Right ventricle myocardium superior (tissue), 1 donor: ENCODE results near the gene ABCC3. TPM values are rescaled to one million over a fixed set of nuclear protein-coding genes. Genes with fewer than 3 reads are reported as not detected.

Source experiments
- ATAC-seq: fragments of 200-7000 bp; cut with Tn5 transposase; one replicate; pipeline ENCODE4 v1.9.1; 2020; ENCODE audit warnings: mild to moderate bottlenecking; ENCODE audit not compliant: poor library complexity
- DNase-seq: peaks from one replicate; pipeline ENCODE4 v3.0.0-alpha.2; 2020
- intact Hi-C: fragments of 100-400 bp; cut with DNase I; formaldehyde crosslinking; loops from one replicate; pipeline ENCODE4 v1.11.2; 2022
- long read RNA-seq: library from polyadenylated mRNA; unstranded; transcript quantifications from one replicate; pipeline ENCODE4 v2.0.0, GENCODE V29; 2021
- total RNA-seq: library from RNA; stranded (reverse); fragmentation: NEBNext Ultra II Directional; extraction: Animal tissue kit (Norgen Biotek cat#: 25700); gene quantifications from one replicate; pipeline ENCODE4 v1.2.1, GENCODE V29; 2021
- donor health status: DM: no; HTN: yes; CAD: no; lungs with severe emphysema.

Gene ABCC3, protein sequence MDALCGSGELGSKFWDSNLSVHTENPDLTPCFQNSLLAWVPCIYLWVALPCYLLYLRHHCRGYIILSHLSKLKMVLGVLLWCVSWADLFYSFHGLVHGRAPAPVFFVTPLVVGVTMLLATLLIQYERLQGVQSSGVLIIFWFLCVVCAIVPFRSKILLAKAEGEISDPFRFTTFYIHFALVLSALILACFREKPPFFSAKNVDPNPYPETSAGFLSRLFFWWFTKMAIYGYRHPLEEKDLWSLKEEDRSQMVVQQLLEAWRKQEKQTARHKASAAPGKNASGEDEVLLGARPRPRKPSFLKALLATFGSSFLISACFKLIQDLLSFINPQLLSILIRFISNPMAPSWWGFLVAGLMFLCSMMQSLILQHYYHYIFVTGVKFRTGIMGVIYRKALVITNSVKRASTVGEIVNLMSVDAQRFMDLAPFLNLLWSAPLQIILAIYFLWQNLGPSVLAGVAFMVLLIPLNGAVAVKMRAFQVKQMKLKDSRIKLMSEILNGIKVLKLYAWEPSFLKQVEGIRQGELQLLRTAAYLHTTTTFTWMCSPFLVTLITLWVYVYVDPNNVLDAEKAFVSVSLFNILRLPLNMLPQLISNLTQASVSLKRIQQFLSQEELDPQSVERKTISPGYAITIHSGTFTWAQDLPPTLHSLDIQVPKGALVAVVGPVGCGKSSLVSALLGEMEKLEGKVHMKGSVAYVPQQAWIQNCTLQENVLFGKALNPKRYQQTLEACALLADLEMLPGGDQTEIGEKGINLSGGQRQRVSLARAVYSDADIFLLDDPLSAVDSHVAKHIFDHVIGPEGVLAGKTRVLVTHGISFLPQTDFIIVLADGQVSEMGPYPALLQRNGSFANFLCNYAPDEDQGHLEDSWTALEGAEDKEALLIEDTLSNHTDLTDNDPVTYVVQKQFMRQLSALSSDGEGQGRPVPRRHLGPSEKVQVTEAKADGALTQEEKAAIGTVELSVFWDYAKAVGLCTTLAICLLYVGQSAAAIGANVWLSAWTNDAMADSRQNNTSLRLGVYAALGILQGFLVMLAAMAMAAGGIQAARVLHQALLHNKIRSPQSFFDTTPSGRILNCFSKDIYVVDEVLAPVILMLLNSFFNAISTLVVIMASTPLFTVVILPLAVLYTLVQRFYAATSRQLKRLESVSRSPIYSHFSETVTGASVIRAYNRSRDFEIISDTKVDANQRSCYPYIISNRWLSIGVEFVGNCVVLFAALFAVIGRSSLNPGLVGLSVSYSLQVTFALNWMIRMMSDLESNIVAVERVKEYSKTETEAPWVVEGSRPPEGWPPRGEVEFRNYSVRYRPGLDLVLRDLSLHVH (N-terminal part only)
- total RNA-seq, result 0.43 TPM
- long read RNA-seq, result 0 reads

DNA sequence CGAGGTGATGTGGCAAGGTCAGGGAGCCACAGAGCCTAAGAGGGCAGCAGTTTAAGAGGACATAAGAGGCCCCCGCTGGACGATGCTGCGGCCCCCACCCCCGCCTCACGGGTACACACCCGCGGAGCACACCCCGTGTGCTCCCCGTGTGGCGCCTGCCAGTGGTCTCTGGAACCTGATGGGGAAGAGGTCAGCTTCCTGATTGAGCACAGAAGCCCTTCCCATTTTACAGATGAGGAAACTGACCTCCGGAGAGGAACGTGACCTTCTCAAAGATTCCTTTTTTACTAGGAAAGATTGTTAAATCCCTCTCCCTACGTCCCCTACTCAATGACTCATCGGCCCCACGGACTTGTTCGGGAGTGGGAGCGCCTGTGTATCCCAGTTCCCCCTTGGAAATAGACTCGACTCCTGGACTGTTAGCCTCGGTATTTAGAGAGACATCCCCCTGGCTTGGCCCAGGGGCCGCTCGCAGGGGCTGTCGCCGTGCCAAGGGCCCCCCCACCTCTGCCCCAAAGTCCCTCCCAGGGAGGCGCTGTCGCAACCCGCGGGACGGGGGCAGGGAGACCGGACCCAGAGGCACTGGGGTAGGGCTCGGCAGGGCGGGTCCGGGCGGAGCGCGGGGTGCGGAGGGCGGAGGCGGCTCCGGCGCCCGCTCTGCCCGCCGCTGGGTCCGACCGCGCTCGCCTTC is at the start of gene ABCC3:
ABCC3 (plus strand) TSS at position 658 of the 691 bp plus-strand sequence. CDS start 56 bp downstream, outside the sequence.
- DNase-seq (no peak), ATAC-seq (peak; percentile 63)
- intact Hi-C loops, result no loop called here

DNA sequence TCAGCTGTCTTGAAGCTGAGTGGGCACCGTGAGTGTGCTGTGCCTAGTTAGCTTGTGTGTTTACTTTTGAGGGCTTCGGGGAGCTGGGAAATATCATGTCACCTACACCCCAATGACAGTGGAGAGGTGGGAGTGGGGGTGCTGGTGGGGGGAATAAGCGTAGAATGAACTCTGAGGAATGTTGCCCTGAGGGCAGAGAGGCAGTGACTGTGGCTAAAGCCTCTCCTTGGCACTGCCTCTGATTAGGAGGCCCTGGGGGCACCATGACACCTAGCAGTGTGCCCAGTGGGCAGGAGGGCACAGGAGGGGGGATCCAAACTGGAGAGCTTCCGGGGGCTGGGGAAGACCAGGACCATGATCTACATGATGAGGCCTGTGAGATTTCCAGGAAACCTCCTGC is 49.3 kb upstream of the ABCC3 start:
- intact Hi-C loops, result no loop called here
- no peak for ATAC-seq
- DNase-seq, result no peak

DNA sequence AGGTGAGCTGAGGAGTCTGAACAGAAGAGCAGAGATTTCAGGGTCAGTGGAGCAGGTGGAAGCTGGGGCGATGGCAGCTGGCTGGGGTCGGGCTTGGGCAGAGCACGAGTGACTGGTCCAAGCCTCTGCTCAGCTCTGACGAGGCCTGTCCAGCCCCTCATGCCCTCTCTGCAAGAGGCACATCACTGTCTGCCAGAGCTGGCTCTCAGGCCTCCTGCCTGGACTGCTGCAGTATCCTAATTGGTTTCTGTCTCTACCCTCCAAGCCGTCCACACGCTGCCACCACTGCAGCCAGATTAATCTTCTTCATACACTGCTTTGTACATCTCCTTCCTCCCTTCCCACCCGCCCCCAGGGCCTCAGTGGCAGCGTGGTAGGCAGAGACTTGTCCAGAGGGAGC is 48.8 kb upstream of the ABCC3 start:
- DNase-seq (no peak), ATAC-seq (no peak)
- intact Hi-C loops, result no loop called here

DNA sequence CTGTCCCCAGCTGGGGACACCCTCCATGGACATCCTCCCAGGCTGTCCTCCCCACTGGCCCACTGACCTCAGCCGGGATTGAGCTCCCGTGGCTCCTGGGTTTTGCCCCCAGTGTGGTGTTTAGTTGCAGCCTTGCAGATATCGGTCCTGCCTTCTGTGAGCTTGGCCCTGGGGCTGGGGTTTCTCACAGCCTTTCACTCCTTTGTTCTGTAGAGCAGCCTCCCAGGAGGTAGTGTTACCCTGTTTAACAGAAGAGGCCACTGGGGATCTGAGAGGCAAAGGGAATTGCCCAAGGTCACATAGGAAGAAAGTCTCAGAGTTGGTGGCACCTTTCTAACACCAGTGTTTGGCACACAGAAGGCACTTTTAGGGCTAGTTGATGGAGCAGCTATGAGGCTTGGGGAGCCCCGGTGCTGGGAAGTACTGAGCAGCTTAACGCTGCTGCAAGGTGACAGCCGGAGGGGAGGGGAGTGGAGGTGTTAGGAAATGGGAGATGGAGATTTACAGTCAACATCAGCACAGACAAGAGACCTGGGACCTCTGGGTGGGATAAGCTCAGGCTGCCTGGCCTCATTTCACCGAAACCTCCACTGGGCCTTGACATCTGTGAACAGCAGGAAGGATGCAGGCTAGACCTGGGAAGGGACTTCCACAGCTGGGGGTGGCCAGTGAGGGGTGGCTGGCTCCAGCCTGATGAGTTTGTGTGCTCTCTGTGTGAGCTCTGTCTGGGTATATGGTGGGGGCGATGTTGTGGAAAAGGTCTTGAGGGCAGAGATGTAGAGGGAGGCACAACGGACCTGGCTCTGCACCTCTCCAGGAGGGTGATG is 48.0 kb upstream of the ABCC3 start:
- no peak for ATAC-seq
- DNase-seq, result no peak

DNA sequence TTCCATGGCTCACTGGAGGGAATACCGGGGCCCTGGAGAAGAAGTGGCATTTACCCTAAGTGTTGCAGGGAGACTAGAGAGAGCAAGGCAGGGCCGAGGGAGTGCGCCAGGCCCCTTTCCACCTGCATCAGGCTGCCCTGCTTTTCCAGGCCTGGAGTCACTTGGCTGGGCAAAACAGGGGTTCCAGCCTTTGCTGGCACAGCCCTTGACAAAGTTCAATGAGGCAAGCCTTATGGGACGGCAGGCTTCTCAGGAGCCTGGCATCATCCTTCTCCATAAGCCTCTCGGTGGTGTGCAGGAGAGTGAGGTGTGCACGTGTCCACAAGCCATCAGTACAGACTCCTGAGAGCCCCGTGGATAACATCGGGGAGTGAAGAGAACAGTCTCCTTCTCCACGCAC is 47.1 kb upstream of the ABCC3 start:
- ATAC-seq, result no peak
- intact Hi-C loops, result no loop called here
- DNase-seq, result no peak

More for the DNA sequence above, 48.0 kb upstream of the ABCC3 start:
- intact Hi-C loops, result no loop called here

DNA sequence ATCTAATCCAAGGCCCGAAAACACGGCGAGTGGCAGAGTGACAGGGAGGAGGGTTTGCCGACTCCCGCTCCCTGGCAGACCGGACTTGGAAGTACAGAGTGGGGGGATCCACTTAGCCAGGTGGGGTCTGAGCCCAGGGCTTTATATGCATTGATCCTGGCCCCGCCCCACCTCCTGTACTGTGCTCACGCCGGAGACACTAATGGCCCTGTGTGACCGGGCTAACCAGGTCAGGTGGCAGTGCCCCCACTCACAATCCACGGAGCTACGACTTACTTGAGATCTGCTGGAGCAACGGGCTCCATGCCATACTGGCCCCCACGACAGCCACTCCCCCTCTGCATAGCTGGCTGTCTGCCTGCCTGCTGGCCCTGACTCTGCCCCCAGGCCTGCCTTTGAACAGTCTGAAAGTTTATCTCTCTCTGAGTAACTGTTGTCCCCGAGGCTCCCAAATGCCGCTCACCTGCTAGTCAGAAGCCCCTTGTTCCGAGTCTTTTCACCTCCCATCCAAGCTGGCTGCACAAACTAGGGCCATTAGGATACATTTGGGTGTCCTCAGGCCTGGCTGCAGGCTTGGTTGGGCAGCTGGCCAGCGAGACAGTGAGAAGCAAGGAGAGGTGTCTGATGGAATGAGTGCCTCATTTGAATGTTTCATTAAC is 46.2 kb upstream of the ABCC3 start:
- intact Hi-C loops, result no loop called here
- no peak for DNase-seq
- peak; percentile 26 for ATAC-seq

DNA sequence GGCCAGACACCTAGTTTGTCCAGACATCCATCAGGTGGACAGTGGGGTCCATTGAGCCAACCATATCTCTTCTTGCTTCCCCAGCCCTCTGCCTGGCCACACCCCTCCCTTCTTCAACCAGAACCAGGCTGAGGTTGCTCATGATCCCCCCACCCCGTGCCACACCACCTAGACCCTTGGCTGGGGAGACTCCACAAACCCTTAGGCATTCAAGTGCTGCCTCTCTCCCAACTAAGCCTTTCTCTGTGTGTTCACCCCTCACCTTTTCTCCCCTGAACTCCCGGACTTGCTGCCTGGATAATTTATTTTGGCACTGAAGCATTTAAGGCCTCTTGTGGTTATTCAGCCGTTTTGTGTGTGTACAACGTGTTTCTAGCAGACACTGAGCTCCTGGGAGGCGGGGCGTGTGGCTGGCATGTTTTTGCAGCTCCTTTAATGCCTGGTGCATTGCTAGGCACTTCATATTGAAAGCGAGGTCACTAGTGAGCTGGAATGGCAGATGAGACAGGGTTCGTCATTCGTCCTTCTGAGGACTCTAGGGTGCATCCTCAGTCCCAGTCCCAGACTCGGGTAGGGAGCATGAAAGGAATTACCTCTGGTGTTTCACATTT is 45.5 kb upstream of the ABCC3 start:
- ATAC-seq, result peak; percentile 2
- intact Hi-C loops, result no loop called here
- DNase-seq, result no peak

DNA sequence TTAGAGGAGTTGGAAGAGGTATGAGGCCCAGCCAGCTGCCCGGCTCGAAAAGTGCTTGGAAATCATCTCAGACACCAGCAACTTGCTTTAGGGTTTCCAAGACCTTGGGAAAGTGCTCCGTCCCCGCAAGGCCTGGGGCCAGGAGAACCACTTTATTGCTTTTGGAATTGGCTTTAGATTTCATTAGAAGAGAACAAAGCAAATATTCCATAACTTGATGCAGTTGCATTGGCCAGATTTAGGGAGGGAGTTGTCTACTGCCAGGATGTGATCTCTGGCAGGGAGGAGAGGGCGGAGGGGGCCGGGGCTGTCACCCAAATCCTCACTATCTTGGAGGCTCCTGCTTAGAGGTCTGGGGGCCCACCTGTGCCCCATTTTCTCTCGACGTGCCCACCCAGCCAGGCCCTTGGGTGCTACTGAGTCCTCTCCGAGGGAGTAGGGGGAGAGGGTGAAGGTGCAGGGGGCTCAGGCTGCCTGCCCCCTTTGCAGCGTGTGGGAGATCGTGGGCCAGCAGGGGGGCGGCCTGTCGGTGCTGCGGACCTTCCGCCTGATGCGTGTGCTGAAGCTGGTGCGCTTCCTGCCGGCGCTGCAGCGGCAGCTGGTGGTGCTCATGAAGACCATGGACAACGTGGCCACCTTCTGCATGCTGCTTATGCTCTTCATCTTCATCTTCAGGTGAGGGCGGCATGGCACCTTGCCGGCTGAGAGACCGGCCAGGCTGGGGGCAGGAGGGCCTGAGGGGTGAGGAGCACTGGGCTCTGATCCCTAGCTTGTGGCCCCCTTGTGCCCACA is 43.5 kb upstream of the ABCC3 start:
- no peak for ATAC-seq
- DNase-seq, result no peak
- intact Hi-C loops, result no loop called here

DNA sequence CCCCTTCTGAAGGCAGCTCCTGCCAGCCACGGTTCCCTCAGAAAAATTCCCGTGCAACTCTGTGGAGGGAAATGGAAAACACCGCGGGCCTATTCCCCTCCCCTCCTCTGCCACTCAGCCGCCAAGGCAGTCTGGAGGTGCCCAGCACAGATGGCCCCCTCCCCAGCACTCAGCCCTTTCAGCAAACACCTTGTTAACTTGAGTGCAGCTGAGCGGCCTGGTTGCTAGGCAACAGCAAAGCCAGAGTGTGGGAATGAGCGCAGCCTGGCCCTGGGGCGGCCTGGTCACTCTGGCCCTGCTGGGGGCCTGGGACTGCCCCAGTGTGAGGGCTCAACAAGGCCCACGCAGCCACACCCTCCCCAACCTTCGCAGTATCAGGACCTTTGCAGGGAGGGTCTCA is 41.4 kb upstream of the ABCC3 start:
- peak; percentile 64 for DNase-seq
- peak; percentile 61 for ATAC-seq
- intact Hi-C loops, result no loop called here

DNA sequence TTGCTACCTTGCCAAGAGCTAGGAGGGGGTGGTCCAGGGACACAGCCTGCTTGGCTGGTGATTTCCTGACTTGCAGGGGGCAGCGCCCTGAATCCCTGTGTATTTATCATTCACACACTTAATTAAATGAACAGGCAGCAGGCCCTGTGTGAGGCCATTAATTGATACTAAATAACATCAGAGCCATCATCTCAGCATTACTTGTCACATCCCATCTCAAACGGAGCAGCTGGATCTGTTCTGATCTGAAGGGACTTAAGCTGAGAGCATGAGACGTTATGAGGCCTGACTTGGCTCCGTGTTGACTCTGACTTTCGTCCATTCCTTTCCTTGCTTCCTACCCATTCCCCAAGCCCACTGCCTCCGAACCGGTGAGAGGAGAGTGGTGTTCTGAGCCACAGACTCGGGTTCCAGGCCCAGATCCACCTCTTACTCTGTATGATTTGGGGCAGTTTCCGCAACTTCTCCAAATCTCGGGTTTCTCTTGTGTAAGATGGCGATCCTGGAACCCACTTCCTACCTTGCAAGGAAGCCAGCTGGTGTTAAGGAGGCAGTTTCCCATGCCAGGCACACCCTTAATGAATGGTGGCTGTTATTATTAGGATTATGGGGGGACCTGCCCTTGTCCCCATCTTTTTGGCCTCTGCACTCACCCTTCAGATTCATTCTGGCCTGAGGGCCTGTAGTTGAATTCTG is 40.4 kb upstream of the ABCC3 start:
- intact Hi-C loops, result no loop called here

DNA sequence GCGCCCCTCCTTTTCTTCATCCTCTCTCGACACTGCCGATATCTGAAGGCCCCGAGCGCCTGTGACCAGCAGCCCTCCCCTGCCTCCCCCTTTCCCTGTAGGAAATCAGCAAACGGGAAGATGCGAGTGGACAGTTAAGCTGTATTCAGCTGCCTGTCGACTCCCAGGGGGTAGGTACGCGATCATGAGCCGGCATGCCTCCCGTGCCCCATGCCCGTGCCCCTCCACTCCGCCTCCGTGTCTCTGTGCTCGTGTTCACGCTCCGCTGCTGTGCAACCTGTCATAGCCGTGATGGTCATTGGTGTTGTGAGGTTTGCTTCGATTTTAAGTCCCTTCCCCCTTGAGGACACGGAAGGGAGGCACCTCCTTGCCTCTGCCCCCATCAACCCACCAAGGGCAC is 39.8 kb upstream of the ABCC3 start:
- ATAC-seq (no peak), DNase-seq (no peak)
- intact Hi-C loops, result no loop called here

More for the DNA sequence above, 40.4 kb upstream of the ABCC3 start:
- ATAC-seq (no peak), DNase-seq (no peak)

DNA sequence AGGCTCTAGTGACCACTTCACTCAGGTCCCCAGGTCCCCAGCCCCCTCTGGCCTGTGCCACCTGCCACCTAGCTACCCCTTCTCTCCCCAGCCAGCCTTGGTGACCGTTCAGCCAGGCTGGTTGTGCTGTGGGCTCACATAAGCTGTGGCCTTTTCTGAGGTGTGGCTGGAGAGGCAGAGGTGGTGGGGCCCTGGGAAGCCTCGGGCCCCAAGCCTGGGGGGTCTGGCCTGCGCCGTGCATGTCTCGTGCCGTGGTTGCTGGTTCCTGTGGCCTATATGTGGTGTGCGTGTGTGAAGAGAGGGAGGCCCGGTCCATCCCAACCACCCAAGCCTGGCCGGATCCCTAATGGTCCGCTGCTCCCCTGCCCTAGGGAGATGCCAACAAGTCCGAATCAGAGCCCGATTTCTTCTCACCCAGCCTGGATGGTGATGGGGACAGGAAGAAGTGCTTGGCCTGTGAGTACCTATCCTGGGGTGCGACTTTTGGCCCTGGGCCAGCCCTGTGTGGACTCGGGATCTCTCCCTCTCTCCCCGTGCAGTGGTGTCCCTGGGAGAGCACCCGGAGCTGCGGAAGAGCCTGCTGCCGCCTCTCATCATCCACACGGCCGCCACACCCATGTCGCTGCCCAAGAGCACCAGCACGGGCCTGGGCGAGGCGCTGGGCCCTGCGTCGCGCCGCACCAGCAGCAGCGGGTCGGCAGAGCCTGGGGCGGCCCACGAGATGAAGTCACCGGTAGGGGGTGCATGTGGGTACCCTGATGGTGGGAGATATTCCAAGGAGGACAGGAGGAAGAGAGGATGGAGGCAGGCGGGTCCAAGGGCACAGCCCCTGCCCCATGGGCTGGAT is 38.3 kb upstream of the ABCC3 start:
- DNase-seq (no peak), ATAC-seq (no peak)
- intact Hi-C loops, result no loop called here

DNA sequence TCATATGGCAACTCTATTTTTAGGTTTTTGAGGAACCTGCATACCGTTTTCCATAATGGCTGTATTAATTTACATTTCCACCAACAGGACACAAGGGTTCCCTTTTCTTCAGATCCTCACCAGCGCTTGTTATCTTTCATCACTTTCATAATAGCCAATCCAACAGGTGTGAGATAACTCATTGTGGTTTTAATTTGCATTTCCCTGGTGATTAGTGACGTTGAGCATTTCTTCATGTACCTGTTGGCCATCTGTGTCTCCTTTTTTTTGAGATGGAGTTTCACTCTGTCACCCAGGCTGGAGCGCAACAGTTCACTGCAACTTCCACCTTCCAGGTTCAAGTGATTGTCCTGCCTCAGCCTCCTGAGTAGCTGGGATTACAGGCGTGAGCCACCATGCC is 36.2 kb upstream of the ABCC3 start:
- intact Hi-C loops, result no loop called here
- no peak for DNase-seq
- no peak for ATAC-seq

DNA sequence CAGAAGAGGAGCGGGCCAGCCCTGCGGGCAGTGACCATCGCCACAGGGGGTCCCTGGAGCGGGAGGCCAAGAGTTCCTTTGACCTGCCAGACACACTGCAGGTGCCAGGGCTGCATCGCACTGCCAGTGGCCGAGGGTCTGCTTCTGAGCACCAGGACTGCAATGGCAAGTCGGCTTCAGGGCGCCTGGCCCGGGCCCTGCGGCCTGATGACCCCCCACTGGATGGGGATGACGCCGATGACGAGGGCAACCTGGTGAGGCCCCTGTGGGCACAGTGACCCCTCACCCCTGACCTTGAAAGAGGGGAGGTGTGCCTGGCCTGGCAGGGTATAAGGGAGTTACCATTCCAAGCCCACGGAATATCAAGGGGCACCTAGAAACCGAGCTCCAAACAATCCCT is 35.1 kb upstream of the ABCC3 start:
- DNase-seq, result no peak
- intact Hi-C loops, result no loop called here
- ATAC-seq, result no peak
